ENCODE data around the gene ZNF76. TPM values are rescaled to one million over a fixed set of nuclear protein-coding genes. Genes with fewer than 3 reads are reported as not detected.

Gene ZNF76
- total and polyA plus RNA-seq, 2 of the 13 experiments (the other 11 are each of a cell fraction or from before 2014, with no cell fraction given), result 13.2 to 26.4 TPM

DNA sequence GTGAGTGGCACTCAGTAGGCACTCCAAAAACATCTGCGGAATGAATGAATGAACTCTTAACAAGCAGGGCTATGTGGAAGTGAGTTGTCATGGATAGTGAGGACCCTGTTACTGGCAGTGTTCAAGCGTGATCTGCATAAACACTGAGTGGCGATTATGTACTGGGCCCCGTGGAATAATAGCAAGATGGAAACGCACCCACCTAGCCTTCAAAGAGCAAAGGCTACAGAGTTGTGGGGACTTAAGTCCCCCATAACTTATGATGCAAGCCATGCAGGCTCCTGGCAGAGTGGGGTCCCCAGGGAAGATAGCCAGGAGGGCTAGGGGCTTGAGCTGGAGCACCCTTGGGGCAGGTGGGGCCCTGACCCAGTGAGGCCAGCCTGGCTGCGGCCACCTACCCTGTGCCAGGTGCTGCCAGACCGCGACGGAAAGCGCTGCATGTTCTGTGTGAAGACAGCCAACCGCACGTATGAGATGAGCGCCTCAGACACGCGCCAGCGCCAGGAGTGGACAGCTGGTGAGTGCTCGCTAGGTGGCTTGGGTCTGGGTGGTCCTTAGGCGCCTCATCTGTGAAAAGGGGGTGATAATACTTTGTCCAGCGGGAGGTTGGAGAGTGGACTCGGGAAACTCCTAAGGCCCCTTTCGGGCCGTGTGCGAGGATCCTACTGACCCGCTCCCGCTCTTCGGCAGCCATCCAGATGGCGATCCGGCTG is 58.1 kb downstream of the ZNF76 start (continued):
- TF ChIP-seq, protein P1, sequence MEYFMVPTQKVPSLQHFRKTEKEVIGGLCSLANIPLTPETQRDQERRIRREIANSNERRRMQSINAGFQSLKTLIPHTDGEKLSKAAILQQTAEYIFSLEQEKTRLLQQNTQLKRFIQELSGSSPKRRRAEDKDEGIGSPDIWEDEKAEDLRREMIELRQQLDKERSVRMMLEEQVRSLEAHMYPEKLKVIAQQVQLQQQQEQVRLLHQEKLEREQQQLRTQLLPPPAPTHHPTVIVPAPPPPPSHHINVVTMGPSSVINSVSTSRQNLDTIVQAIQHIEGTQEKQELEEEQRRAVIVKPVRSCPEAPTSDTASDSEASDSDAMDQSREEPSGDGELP (IDR thresholded peaks at IDR 0.05; ENCODE audit: borderline replicate concordance, low read depth), result 0 out of 2 replicates have a peak, but pooled peaks have one; percentile 13
- TF ChIP-seq BRF2 (CRISPR knock-in tag; IDR thresholded peaks at IDR 0.05) (no peak), ZSCAN30 (CRISPR knock-in tag; IDR thresholded peaks at IDR 0.05) (no peak), MAF1 (CRISPR knock-in tag; IDR thresholded peaks at IDR 0.05; ENCODE audit: borderline replicate concordance) (no peak), PHF20 (CRISPR knock-in tag; IDR thresholded peaks at IDR 0.05) (no peak), NAIF1 (CRISPR knock-in tag; IDR thresholded peaks at IDR 0.05; ENCODE audit: borderline replicate concordance) (no peak), ZNF121 (CRISPR knock-in tag; IDR thresholded peaks at IDR 0.05) (no peak), ZNF709 (CRISPR knock-in tag; IDR thresholded peaks at IDR 0.05) (no peak), HDAC6 (IDR thresholded peaks at IDR 0.05; ENCODE audit: low read depth, low read length) (no peak), ZNF34 (CRISPR knock-in tag; IDR thresholded peaks at IDR 0.05; ENCODE audit: borderline replicate concordance) (peak; percentile 78; the same call in 1 of the 2 replicates), FOXC1 (CRISPR knock-in tag; IDR thresholded peaks at IDR 0.05; ENCODE audit: borderline replicate concordance) (0 out of 2 replicates have a peak, but pooled peaks have one; percentile 15), SP140L (CRISPR knock-in tag; IDR thresholded peaks at IDR 0.05; ENCODE audit: borderline replicate concordance) (0 out of 2 replicates have a peak, but pooled peaks have one; percentile 25), TOE1 (CRISPR knock-in tag; IDR thresholded peaks at IDR 0.05) (no peak), ZBTB46 (CRISPR knock-in tag; IDR thresholded peaks at IDR 0.05; ENCODE audit: borderline replicate concordance) (peak; percentile 80; the same call in 1 of the 2 replicates)
- TF ChIP-seq, protein P2, sequence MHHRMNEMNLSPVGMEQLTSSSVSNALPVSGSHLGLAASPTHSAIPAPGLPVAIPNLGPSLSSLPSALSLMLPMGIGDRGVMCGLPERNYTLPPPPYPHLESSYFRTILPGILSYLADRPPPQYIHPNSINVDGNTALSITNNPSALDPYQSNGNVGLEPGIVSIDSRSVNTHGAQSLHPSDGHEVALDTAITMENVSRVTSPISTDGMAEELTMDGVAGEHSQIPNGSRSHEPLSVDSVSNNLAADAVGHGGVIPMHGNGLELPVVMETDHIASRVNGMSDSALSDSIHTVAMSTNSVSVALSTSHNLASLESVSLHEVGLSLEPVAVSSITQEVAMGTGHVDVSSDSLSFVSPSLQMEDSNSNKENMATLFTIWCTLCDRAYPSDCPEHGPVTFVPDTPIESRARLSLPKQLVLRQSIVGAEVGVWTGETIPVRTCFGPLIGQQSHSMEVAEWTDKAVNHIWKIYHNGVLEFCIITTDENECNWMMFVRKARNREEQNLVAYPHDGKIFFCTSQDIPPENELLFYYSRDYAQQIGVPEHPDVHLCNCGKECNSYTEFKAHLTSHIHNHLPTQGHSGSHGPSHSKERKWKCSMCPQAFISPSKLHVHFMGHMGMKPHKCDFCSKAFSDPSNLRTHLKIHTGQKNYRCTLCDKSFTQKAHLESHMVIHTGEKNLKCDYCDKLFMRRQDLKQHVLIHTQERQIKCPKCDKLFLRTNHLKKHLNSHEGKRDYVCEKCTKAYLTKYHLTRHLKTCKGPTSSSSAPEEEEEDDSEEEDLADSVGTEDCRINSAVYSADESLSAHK (CRISPR knock-in tag; IDR thresholded peaks at IDR 0.05; ENCODE audit: borderline replicate concordance), result no peak
- TF ChIP-seq, protein P3, sequence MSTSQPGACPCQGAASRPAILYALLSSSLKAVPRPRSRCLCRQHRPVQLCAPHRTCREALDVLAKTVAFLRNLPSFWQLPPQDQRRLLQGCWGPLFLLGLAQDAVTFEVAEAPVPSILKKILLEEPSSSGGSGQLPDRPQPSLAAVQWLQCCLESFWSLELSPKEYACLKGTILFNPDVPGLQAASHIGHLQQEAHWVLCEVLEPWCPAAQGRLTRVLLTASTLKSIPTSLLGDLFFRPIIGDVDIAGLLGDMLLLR (CRISPR knock-in tag; IDR thresholded peaks at IDR 0.05), result peak; percentile 52
- TF ChIP-seq, protein P4, sequence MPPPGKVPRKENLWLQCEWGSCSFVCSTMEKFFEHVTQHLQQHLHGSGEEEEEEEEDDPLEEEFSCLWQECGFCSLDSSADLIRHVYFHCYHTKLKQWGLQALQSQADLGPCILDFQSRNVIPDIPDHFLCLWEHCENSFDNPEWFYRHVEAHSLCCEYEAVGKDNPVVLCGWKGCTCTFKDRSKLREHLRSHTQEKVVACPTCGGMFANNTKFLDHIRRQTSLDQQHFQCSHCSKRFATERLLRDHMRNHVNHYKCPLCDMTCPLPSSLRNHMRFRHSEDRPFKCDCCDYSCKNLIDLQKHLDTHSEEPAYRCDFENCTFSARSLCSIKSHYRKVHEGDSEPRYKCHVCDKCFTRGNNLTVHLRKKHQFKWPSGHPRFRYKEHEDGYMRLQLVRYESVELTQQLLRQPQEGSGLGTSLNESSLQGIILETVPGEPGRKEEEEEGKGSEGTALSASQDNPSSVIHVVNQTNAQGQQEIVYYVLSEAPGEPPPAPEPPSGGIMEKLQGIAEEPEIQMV (CRISPR knock-in tag; IDR thresholded peaks at IDR 0.05; ENCODE audit: low read depth), result 0 out of 2 replicates have a peak, but pooled peaks have one; percentile 59
